GM11168 (cell line): ENCODE measurements around the gene GNAT2.

ENCODE experiments used
- in situ Hi-C: fragments of 300-500 bp; cut with MboI; formaldehyde crosslinking; loops from one replicate; pipeline ENCODE4 v1.12.0; 2022; ENCODE audit warnings: low sequenced_read_pairs; ENCODE audit not compliant: unreplicated experiment

Gene GNAT2

DNA sequence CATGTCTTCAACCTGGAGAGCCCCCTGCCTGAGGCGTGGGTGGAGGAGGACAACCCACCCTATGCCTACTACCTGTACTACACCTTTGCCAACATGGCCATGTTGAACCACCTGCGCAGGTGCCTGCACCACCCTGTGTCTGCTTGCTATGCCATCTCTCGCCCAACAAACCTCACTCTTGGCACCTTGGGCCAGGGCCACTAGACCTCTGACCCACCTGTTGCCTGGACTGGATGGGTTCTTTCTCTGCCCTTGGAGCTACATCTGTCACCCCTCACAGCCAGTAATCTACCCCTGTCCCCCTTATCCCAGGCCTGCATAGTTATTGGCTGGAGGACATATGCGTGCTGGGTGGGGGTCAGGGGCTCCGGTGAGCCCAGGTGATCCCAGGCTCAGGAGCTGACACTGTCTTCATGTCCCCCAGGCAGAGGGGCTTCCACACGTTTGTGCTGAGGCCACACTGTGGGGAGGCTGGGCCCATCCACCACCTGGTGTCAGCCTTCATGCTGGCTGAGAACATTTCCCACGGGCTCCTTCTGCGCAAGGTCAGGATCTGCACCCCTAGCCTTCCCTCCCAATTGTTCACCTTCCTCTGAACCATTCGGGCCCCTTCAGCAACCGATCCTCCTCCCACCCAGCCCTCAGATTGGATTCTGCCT is 10.1 kb upstream of the GNAT2 start:
- in situ Hi-C loops = no loop called here

DNA sequence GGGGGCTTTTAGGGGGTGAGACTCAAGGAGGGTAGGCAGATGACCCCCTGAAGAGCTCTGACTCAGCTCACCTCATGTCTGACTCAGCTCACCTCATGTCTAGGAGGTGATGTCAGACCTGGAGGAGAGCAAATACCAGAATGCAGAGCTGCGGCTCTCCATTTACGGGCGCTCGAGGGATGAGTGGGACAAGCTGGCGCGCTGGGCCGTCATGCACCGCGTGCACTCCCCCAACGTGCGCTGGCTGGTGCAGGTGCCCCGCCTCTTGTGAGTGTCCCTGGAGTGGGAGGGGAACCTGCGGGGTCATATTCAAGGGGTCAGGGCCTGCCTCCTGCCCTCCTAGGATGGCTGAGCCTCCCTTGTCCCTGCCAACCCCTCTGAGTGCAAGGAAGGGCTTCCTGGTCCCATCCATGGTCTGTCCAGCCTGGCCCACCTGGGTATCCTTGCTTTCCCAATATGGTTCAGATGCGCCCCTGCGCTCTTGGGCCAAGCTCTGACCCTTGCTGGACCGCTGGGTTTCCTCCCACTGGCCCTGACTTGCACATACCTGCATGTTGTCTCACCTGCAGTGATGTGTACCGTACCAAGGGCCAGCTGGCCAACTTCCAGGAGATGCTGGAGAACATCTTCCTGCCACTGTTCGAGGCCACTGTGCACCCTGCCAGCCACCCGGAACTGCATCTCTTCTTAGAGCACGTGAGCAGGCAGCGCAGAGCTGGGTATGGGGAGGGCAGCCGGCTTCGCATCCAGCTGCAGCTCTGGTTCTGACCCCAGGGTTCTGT is 9.3 kb upstream of the GNAT2 start:
- in situ Hi-C loops = no loop called here

- in situ Hi-C loops = no loop called here
These were observed 8.4 kb upstream of the GNAT2 start for GRCh38 chr1:109627692-109628399.

- in situ Hi-C loops = no loop called here
These were observed 7.4 kb upstream of the GNAT2 start for GRCh38 chr1:109626682-109627408.

DNA sequence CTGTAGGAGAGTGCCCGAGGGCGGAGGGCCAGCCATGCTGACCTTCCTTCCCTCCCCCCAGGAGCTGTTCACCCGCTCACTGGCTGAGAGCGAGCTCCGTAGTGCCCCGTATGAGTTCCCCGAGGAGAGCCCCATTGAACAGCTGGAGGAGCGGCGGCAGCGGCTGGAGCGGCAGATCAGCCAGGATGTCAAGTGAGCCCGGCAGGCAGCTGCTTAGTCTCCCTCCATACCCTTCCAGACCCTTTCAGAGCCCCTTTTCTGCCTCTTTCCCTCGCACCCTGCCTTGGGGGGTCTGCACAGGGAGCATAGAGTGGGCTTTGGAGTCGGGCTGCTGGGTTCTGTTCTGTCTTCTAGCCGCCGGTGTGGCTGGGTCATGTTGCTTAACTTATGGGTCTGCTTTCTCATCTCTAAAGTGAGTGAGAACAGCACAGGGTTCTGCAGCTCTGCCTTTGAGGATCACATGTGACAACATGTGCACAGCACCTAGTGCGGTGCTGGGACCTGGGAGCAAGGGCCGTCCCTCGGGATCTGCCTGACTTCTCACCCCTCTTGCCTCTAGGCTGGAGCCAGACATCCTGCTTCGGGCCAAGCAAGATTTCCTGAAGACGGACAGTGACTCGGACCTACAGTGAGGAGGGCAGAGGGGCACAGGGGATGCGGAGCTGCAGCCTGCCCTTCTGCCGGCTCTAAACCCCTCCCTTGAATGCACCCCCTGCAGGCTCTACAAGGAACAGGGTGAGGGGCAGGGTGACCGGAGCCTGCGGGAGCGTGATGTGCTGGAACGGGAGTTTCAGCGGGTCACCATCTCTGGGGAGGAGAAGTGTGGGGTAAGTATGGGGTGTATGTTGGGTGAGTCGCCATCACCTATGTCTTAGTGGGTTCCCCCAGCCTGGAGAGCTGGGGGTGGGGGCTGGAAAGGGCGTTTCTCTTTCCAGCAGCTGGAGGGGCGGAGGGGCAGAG is 6.5 kb upstream of the GNAT2 start:
- in situ Hi-C loops = no loop called here

- in situ Hi-C loops = no loop called here
These were observed 5.8 kb upstream of the GNAT2 start for GRCh38 chr1:109625176-109625575.

GRCh38 chr1:109624201-109625010 is 5.0 kb upstream of the GNAT2 start:
- in situ Hi-C loops = no loop called here

DNA sequence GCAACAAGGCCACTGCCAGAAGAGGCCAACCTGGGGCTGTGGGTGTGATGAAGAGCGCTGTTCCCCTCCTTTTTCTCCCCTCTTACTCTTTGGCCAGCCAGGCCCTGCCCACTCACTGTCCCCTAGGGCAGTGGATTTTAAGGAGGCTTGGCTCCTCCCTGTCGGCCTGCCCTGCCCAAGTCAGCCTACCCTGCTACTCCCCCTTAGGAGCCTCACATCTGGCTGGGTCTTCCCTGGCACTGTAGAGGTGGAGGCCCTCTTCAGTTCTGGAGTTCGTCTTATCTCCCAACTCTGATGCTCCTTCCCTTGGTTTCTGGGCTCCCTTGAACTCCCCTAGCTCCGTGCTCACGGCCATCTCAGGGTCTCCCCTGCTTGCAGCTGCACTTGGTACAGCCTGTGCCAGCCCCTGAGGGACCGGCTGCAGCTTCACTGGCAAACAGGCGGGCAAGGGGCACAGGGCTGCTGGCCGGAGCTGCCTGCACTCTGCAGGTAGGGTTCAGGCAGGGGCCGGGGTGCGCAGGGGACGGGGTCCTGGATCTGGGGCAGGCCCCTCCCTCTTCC is 4.3 kb upstream of the GNAT2 start:
- in situ Hi-C loops = no loop called here

DNA sequence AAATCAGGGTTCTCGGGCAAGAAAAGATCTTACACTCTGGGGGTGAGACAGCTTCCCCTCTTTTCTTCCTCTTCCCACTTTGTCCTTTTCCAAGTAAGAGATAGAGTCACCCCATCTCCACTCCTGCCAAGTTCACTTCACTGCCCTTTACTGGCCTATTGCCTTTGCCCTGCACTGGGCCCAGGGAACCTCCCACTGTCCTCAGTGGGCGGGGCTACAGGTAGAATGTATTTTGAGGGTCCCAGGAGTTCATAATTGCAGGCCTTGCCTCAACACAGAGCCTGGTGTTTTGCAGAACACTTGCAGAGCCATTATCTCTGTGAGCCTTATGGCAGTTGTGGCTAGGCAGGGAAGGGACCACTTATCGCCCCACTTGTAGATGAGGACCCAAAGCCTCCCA is 3.5 kb upstream of the GNAT2 start:
- in situ Hi-C loops = no loop called here

GRCh38 chr1:109622137-109622892 is 2.9 kb upstream of the GNAT2 start:
- in situ Hi-C loops = no loop called here

- in situ Hi-C loops = no loop called here
These were observed 2.1 kb upstream of the GNAT2 start for GRCh38 chr1:109621379-109622136.

DNA sequence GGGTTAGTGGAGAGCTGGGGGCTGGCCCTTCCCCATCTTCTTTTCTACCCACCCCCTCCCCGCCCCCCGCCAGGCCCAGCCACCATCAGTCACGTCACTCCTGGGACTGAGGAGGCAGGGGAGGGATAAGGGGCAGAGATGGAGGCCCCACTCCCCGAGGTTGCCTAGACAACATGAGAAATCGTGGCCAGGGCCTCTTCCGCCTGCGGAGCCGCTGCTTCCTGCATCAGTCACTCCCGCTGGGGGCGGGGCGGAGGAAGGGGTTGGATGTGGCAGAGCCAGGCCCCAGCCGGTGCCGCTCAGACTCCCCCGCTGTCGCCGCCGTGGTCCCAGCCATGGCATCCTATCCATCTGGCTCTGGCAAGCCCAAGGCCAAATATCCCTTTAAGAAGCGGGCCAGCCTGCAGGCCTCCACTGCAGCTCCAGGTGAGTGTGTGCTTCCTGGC is 1.4 kb upstream of the GNAT2 start:
- in situ Hi-C loops = no loop called here

DNA sequence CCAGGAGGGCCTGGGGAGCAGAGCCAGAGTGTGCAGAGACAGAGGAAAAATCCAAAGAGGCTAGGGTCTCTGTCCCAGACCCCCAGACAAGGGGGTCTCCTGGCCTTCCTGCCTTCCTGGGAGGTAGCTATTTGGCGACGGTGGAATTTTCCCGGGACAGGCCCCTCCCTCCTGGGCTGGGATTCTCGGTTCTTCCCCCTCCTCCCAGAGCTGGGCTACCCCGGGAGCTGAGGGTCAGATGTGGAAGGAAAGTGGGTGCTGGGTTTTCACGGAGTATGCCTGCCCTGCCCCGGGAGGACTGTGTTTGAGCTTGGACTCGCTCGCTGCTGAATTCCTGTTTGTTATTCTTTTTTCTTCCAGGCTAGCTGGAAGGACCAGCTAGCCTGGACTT is 980 bp upstream of the GNAT2 start:
- in situ Hi-C loops = no loop called here

- in situ Hi-C loops = no loop called here
These were observed 498 bp downstream of the GNAT2 start for GRCh38 chr1:109618661-109619575.

DNA sequence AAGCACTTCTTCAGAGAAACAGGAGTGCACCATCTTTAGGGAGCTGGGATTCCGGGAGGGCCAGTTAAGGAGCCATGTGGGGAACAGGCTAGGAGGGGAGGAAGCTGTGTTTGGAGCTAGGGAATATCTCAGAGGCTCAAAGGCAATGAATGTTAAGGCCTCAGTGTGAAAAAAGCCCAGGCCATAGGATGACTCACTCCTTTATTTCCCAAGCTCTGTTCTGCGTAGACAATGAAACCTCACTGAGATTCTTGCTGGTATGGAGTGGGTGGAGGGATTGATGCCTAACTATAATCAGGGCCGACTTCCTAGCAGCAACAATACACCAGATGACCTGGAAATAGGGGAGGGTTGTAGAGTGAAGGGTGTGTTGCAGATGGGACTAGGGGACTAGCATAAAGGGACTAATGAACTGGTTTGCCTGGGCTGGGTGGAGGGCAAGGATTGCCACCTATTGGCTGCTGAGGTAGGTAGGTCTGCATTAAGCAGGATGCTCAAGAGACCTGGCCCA is 2.1 kb downstream of the GNAT2 start:
- in situ Hi-C loops = no loop called here

DNA sequence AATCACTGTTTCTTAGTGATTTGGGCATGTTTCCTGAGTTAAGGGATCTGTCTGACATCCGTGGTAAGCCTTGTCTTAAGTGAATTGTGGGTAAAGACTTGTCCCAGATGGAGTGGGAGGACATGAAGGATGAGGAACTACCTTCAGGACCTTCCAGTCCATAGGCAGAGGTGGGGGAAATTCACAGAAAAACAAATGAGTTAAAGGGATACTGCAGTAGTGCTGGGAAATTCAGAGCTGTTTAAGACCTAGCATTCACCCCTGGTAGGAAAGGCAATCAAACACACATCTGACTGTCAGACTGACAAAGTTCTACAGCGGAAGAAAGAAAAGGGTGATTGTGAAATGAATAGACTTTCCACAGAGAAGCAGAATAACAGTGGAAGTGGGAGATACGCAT is 3.0 kb downstream of the GNAT2 start:
- in situ Hi-C loops = no loop called here
